OCI-LY7 (cell line): ENCODE measurements around the gene RAPGEF4. TPM values are rescaled to one million over a fixed set of nuclear protein-coding genes. Genes with fewer than 3 reads are reported as not detected.

Experiments
- BruUV-seq: library from RNA; stranded (reverse); fragments of 400-500 nt; replicated peaks from 2 replicates; lab custom pipeline; 2021; lab: Mats Ljungman, UMichigan
- CTCF ChIA-PET: fragments of 300-600 bp; sonication (Branson Sonifier 250); formaldehyde crosslinking; loops from one replicate; lab custom pipeline; 2022; ENCODE audit warnings: antibody characterized with exemption; ENCODE audit not compliant: unreplicated experiment; lab: Charles Lee
- POLR2A ChIA-PET: fragments of 300-600 bp; sonication (Branson Sonifier 250); formaldehyde crosslinking; loops from one replicate; lab custom pipeline; 2022; ENCODE audit warnings: antibody characterized with exemption; lab: Charles Lee
- DNase-seq: peaks from one replicate; pipeline ENCODE4 v3.0.0-alpha.2; 2015; ENCODE audit warnings: low spot score
- H2AFZ ChIP-seq: fragments of 200-600 bp; sonication (generic), shearing (Covaris generic); 2 replicates; pipeline ENCODE4 v1.6.1; 2014; ENCODE audit warnings: mild to moderate bottlenecking, antibody characterized with exemption, low read length, moderate library complexity
- H3K27ac ChIP-seq: fragments of 200-600 bp; sonication (generic); 2 replicates; pipeline ENCODE4 v1.5.1; 2014; ENCODE audit warnings: mixed run types, low read depth, mild to moderate bottlenecking, moderate library complexity, low read length, inconsistent platforms; ENCODE audit not compliant: poor library complexity, severe bottlenecking
- H3K36me3 ChIP-seq: fragments of 200-600 bp; sonication (generic); 2 replicates; pipeline ENCODE4 v1.6.1; 2014; ENCODE audit warnings: mild to moderate bottlenecking, antibody characterized with exemption, low read length, moderate library complexity, mixed read lengths; ENCODE audit not compliant: insufficient read depth
- H3K4me1 ChIP-seq: fragments of 200-600 bp; sonication (generic); 2 replicates; pipeline ENCODE4 v1.5.1; 2014; ENCODE audit warnings: mild to moderate bottlenecking, low read length; ENCODE audit not compliant: insufficient read depth, poor library complexity, severe bottlenecking
- H3K4me2 ChIP-seq: fragments of 200-600 bp; sonication (generic); 2 replicates; pipeline ENCODE4 v1.6.1; 2014; ENCODE audit warnings: mild to moderate bottlenecking, low read length
- H3K4me3 ChIP-seq: fragments of 200-600 bp; sonication (generic); 2 replicates; pipeline ENCODE4 v1.5.1; 2014; ENCODE audit warnings: mild to moderate bottlenecking, low read depth, low read length; ENCODE audit not compliant: poor library complexity, severe bottlenecking
- H3K79me2 ChIP-seq: fragments of 200-600 bp; sonication (generic); 2 replicates; pipeline ENCODE4 v1.6.1; 2016; ENCODE audit warnings: low read depth, mild to moderate bottlenecking, low read length, moderate library complexity, mixed read lengths; ENCODE audit not compliant: insufficient read depth
- H3K9me2 ChIP-seq: fragments of 200-600 bp; sonication (generic); 2 replicates; pipeline ENCODE4 v1.6.1; 2016; ENCODE audit warnings: mild to moderate bottlenecking, low read length, mixed read lengths; ENCODE audit not compliant: insufficient read depth
- H3K9me3 ChIP-seq: fragments of 200-600 bp; sonication (generic); 2 replicates; pipeline ENCODE4 v1.6.1; 2014; ENCODE audit warnings: mild to moderate bottlenecking, mixed run types, low read length, mixed read lengths
- H4K20me1 ChIP-seq: fragments of 200-600 bp; sonication (generic); 2 replicates; pipeline ENCODE4 v1.6.1; 2014; ENCODE audit warnings: mild to moderate bottlenecking, antibody characterized with exemption, low read length, moderate library complexity, mixed read lengths; ENCODE audit not compliant: insufficient read depth
- CTCF ChIP-seq: fragments of 200-600 bp; sonication (generic); conservative IDR thresholded peaks from 2 replicates; pipeline ENCODE4 v1.5.1; 2014; ENCODE audit warnings: mild to moderate bottlenecking, antibody characterized with exemption, low read length, moderate library complexity, mixed read lengths
- EZH2phosphoT487 ChIP-seq: fragments of 200-600 bp; sonication (generic); IDR thresholded peaks from 2 replicates; pipeline ENCODE4 v1.6.1; 2018; ENCODE audit warnings: low read depth, borderline replicate concordance, mild to moderate bottlenecking, mixed run types, antibody characterized with exemption, low read length, moderate library complexity, mixed read lengths
- intact Hi-C: fragments of 100-400 bp; cut with micrococcal nuclease; formaldehyde crosslinking; loops from one replicate; pipeline ENCODE4 v1.10.0; 2022; ENCODE audit not compliant: unreplicated experiment
- total RNA-seq, 2 experiments: library from RNA; depleted of rRNA in 1 of 2; stranded (reverse); fragments of >200 nt in 1 of 2; shearing (Covaris generic) in 1 of 2; gene quantifications; 2 replicates each; pipeline ENCODE4 v1.2.3, GENCODE V29; 2014 to 2022

Gene RAPGEF4
- total RNA-seq, 2 experiments from 2014 or later, result 0.22 to 0.55 TPM

DNA sequence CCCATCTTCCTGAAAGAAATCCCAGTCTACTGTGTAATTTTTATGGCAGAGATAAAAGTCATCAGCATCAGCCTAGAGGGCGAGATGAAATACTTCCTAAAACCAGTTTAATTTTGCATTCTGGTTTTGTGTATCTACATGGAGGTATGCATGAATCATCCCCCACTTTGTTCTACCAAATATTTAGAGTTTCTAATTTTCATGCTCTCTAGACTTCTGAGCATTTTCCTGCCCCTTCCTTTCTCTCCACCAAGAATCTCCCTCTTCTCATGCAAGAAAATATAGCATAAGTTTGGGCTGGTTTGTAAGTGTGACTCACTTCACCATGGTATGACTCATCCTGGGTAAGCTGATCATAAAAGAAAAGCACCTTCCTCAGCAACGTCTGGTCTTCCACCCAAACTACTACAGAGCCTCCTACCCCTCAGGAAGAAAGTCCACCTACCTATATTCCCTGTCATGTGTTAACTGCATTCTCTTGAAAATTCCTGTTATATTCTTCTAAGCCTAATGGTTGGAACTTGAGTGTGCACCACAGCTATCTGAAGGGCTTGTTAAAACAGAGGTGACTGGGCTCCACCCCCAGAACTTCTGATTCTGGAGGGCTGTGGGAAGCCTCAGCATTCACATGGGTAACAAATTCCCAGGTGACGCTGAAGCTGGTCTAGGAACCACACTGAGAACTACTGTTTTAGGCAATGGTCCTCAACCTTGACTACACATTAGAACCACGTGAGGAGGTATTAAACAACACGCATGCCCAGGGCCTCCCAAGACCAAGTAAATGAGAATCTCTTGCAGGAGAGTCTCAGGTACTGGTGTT is 37.4 kb upstream of the RAPGEF4 start:
- Histone ChIP-seq H3K4me1 (no peaks in the 10 kb centered on the region), H3K36me3 (no peaks in the 10 kb centered on the region), H2AFZ (no peak overlapping the region), H3K4me2 (no peak overlapping the region), H3K4me3 (no peak overlapping the region), H3K9me2 (no peaks in the 10 kb centered on the region), H3K79me2 (no peaks in the 10 kb centered on the region), H3K9me3 (no peaks in the 10 kb centered on the region), H4K20me1 (no peaks in the 10 kb centered on the region), H3K27ac (no peak overlapping the region)
- no peak for DNase-seq
- intact Hi-C loops, result no loop called here
- POLR2A ChIA-PET, result no interaction called here
- no TSS peak for BruUV-seq
- CTCF ChIA-PET, result interaction anchor here (0.6 kb wide), 1 partner anchor 12 kb away, joined by 4 read pairs; no protein-coding TSS in a partner anchor
- TF ChIP-seq EZH2phosphoT487 (no peak), CTCF (no peak)

GRCh38 chr2:172701250-172701649 is 34.4 kb upstream of the RAPGEF4 start:
- TF ChIP-seq EZH2phosphoT487, result no peak
- TF ChIP-seq CTCF, result no peak
- Histone ChIP-seq H3K4me3 (no peak overlapping the region), H4K20me1 (no peaks in the 10 kb centered on the region), H3K79me2 (no peaks in the 10 kb centered on the region), H3K36me3 (no peaks in the 10 kb centered on the region), H3K9me3 (no peaks in the 10 kb centered on the region), H3K27ac (no peak overlapping the region), H3K9me2 (no peaks in the 10 kb centered on the region), H3K4me2 (no peak overlapping the region), H2AFZ (no peak overlapping the region), H3K4me1 (no peaks in the 10 kb centered on the region)
- no TSS peak for BruUV-seq
- CTCF ChIA-PET, result no interaction called here
- intact Hi-C loops, result no loop called here
- POLR2A ChIA-PET, result no interaction called here
- no peak for DNase-seq

DNA sequence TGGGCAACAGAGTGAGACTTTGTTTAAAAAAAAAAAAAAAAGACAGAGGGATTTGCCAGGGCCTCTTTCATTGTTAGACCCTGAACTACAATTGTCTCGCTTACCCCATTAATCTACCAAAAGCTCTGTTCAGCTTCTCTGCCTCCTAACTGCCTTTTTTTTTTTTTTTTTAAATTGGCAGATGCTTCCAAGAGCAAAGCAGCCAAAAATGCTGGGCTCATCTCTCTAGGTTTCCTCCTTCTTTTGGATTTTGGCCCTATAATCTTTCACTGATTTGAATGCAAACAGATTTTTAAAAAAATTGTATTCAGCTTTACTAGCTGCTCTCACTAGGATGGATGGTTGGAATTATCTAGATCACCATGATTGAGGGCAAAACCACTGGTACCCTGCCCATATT is 33.2 kb upstream of the RAPGEF4 start:
- no TSS peak for BruUV-seq
- intact Hi-C loops, result no loop called here
- Histone ChIP-seq H2AFZ (no peak overlapping the region), H3K9me3 (no peaks in the 10 kb centered on the region), H3K79me2 (no peaks in the 10 kb centered on the region), H3K36me3 (no peaks in the 10 kb centered on the region), H3K4me1 (no peaks in the 10 kb centered on the region), H4K20me1 (no peaks in the 10 kb centered on the region), H3K9me2 (no peaks in the 10 kb centered on the region), H3K4me2 (no peak overlapping the region), H3K4me3 (no peak overlapping the region), H3K27ac (no peak overlapping the region)
- no peak for DNase-seq
- ChIA-PET CTCF (no interaction called here), POLR2A (interaction anchor here (0.7 kb wide), 2 partner anchors 578 to 1400 kb away, joined by 4 read pairs; no protein-coding TSS in a partner anchor)
- TF ChIP-seq EZH2phosphoT487 (no peak), CTCF (no peak)
